A673 (cell line): Measurements from ENCODE around the gene ZNF735.

Experiments
- EZH2 ChIP-seq: fragments of 200-600 bp; sonication (generic); IDR thresholded peaks from 2 replicates; pipeline ENCODE4 v1.6.1; 2017; ENCODE audit warnings: borderline replicate concordance, low read depth, mild to moderate bottlenecking, mixed read lengths, antibody characterized with exemption, low read length; ENCODE audit not compliant: poor library complexity, severe bottlenecking
- TF ChIP-seq, protein P1 (sequence below): fragments of 300-800, 200-600 bp; sonication (generic); conservative IDR thresholded peaks from 2 replicates; pipeline ENCODE4 v1.5.1; 2017; ENCODE audit warnings: low read depth, mild to moderate bottlenecking, antibody characterized with exemption, low read length, moderate library complexity, mixed read lengths

DNA sequence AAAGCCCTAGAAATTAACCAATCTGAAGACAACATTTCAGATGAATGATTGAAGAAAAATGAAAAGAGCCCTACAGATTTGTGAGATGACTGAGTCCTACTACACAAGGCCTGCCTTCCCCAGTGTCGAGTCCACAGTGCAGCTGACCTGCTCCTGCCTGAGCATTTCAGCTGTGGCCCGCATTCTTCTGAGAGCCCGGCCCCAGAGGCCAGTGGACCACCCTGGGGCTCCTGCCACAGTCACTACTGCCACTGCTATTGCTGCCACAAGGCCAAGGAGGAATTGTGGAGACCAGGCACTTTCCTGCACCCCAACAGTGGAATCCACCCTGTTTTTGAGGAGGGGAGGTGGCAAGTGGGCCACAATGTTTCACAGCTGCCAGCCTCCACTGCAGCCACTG, 19.6 kb upstream of the ZNF735 start:
- TF ChIP-seq, protein P1, sequence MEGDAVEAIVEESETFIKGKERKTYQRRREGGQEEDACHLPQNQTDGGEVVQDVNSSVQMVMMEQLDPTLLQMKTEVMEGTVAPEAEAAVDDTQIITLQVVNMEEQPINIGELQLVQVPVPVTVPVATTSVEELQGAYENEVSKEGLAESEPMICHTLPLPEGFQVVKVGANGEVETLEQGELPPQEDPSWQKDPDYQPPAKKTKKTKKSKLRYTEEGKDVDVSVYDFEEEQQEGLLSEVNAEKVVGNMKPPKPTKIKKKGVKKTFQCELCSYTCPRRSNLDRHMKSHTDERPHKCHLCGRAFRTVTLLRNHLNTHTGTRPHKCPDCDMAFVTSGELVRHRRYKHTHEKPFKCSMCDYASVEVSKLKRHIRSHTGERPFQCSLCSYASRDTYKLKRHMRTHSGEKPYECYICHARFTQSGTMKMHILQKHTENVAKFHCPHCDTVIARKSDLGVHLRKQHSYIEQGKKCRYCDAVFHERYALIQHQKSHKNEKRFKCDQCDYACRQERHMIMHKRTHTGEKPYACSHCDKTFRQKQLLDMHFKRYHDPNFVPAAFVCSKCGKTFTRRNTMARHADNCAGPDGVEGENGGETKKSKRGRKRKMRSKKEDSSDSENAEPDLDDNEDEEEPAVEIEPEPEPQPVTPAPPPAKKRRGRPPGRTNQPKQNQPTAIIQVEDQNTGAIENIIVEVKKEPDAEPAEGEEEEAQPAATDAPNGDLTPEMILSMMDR, result no peak
- TF ChIP-seq EZH2, result no peak
